HCT116 (cell line): Measurements from ENCODE around the gene LCLAT1.

Experiments
- ATF3 ChIP-seq: IDR thresholded peaks from 2 replicates; pipeline ENCODE4 v1.6.1; 2012
- CEBPB ChIP-seq: IDR thresholded peaks from 2 replicates; pipeline ENCODE4 v1.6.1; 2012; ENCODE audit warnings: low read depth
- CTCF ChIP-seq, 3 experiments: fragments of 200-600 bp in 1 of 3; sonication (generic) in 1 of 3; IDR thresholded peaks in 2 of 3; conservative IDR thresholded peaks in 1 of 3; 2 replicates each; pipeline ENCODE4 v1.5.1; 2012 to 2017; ENCODE audit warnings: low read depth in 2 of 3, low read length in 2 of 3, antibody characterized with exemption in 1 of 3, borderline replicate concordance in 1 of 3, control low read depth in 1 of 3, mild to moderate bottlenecking in 1 of 3, mixed read lengths in 1 of 3, mixed run types in 1 of 3, moderate library complexity in 1 of 3; ENCODE audit not compliant: insufficient read depth in 1 of 3
- EGR1 ChIP-seq: IDR thresholded peaks from 2 replicates; pipeline ENCODE4 v1.6.1; 2012; ENCODE audit warnings: low read depth
- EZH2 ChIP-seq: fragments of 200-600 bp; sonication (generic); IDR thresholded peaks from 2 replicates; pipeline ENCODE4 v1.6.1; 2017; ENCODE audit warnings: antibody characterized with exemption, mixed run types
- EZH2phosphoT487 ChIP-seq: fragments of 200-600 bp; IDR thresholded peaks from 2 replicates; pipeline ENCODE4 v1.6.1; 2018; ENCODE audit warnings: antibody characterized with exemption, borderline replicate concordance
- POLR2A ChIP-seq: IDR thresholded peaks from 2 replicates; pipeline ENCODE4 v1.7.0; 2011; ENCODE audit warnings: borderline replicate concordance; ENCODE audit not compliant: insufficient read depth, insufficient read length; ENCODE audit errors: extremely low read depth
- POLR2AphosphoS5 ChIP-seq: IDR thresholded peaks from 2 replicates; pipeline ENCODE4 v1.6.1; 2011; ENCODE audit warnings: mild to moderate bottlenecking, low read depth, low read length, moderate library complexity
- REST ChIP-seq: IDR thresholded peaks from 2 replicates; pipeline ENCODE4 v1.6.1; 2012; ENCODE audit warnings: low read depth
- SRF ChIP-seq: IDR thresholded peaks from 2 replicates; pipeline ENCODE4 v1.6.1; 2012; ENCODE audit warnings: low read depth
- ZBTB33 ChIP-seq: IDR thresholded peaks from 2 replicates; pipeline ENCODE4 v1.6.1; 2011; ENCODE audit warnings: mild to moderate bottlenecking, low read length, moderate library complexity; ENCODE audit not compliant: insufficient replicate concordance; ENCODE audit errors: extremely low read depth
- ZNF274 ChIP-seq: fragments of 200-500 bp; sonication (Bioruptor generic); IDR thresholded peaks from 2 replicates; pipeline ENCODE4 v1.6.1; 2014; ENCODE audit warnings: mild to moderate bottlenecking, low read depth, low read length, inconsistent platforms

DNA sequence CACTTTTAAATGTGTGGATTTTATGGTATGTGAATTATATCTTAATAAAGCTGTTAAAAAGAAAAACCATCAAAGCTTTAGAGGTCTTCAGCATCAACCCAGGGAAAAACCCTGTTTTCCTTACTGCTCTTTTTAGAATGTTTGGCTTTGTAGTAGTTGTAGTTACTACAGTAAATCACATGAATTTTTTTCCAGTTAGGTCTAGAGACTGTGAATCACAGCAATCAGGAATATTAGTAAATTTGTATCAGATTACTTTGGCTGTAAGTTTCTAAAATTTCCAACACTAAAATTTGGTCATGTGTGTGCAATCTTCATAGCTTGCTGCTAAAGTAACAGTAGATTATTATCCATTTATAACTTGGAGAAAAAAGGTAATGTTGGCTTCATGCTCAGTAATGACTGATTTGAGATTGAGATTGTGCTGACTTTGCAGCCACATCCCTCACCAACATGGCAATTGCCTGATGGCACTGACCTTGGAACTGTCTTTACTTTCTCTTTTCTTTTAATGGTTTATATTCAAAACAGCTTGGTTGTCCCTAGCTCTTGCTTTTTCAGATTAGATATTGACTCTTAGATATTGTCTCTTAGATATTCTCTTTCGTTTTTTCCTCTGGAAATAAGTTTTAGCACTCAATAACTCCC is 41.1 kb downstream of the LCLAT1 start:
- TF ChIP-seq EZH2, result no peak
- TF ChIP-seq REST, result no peak
- no peak for TF ChIP-seq CTCF (IDR thresholded peaks at IDR 0.05 in 2 of 3, conservative IDR thresholded peaks at IDR 0.05 in 1 of 3; ENCODE audit: borderline replicate concordance in 1 of 3, insufficient read depth in 1 of 3, low read depth in 2 of 3, low read length in 2 of 3)
- TF ChIP-seq EZH2phosphoT487, result no peak
- no peak for TF ChIP-seq POLR2AphosphoS5
- TF ChIP-seq POLR2A, result no peak
- no peak for TF ChIP-seq SRF
- no peak for TF ChIP-seq EGR1
- TF ChIP-seq ATF3, result no peak
- no peak for TF ChIP-seq CEBPB
- no peak for TF ChIP-seq ZBTB33
- TF ChIP-seq ZNF274, result no peak
